ENCODE data around the gene ANKRD23.

DNA sequence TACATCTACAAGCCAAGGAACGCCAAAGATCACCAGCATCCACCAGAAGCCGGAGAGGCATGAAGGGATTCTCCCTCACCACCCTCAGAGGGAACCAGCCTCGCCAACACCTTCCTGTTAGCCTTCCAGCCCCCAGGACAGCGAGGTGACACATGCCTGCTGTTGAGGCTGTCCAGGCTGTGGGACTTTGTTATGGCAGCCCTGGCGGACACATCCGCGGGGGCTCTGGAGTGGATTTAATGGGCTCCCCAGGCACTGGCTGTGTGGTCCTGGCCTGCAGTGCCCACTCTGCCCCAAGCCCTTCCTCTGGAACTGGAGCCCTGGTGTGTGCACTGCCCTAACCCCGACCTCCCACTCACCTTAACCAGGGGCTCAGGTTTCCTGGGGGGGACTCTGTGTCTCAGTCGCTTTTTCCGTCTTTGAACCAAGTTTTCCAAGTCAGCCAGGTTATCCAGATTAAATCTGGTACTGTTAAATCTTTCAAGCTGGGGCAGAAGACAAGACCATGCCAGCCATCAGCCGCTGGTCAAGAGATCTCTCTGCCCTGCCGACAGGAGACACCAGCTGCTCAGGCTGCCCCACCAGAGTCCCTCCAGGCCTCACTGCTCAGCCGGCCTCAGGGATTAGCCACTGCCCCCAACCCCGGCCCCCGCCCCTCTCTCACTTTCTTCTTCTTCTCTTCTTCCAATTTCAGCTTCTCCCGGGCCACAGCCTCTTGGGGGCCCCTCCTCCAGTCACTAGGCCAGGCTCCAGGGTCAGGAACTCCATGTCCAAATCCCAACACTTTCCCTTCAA lies 1.9 kb downstream of the ANKRD23 start:
- TF ChIP-seq, protein P1, sequence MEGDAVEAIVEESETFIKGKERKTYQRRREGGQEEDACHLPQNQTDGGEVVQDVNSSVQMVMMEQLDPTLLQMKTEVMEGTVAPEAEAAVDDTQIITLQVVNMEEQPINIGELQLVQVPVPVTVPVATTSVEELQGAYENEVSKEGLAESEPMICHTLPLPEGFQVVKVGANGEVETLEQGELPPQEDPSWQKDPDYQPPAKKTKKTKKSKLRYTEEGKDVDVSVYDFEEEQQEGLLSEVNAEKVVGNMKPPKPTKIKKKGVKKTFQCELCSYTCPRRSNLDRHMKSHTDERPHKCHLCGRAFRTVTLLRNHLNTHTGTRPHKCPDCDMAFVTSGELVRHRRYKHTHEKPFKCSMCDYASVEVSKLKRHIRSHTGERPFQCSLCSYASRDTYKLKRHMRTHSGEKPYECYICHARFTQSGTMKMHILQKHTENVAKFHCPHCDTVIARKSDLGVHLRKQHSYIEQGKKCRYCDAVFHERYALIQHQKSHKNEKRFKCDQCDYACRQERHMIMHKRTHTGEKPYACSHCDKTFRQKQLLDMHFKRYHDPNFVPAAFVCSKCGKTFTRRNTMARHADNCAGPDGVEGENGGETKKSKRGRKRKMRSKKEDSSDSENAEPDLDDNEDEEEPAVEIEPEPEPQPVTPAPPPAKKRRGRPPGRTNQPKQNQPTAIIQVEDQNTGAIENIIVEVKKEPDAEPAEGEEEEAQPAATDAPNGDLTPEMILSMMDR (conservative IDR thresholded peaks at IDR 0.05; ENCODE audit: low read length) = no peak
- no peak for TF ChIP-seq EZH2phosphoT487 (IDR thresholded peaks at IDR 0.05; ENCODE audit: borderline replicate concordance, low read depth, low read length)

Measured in OCI-LY7 (cell line).